Measurements from ENCODE around the gene GCSAML. TPM values are rescaled to one million over a fixed set of nuclear protein-coding genes. Genes with fewer than 3 reads are reported as not detected.

The GCSAML gene
- total and polyA plus RNA-seq, 2 of the 4 experiments (the other 2 are of a cell fraction): not detected

DNA sequence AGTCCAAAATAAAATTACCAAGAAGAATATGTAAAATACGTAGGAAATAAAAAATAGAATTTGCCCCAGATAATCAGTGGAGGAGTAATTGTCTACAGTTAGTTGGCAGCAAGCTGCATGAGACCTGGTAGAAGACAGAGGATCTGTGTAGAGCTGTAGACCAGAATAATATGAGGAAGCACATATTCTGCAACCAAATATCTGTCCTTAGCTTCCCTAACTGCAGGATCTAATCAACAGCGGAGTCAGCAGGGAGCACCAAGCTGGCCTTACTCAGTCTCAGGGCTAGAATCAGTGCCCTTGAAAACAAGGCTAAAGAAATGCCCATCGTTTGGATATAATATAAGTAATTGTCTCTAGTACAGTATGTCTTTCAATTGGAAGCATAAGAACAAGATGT is 6.1 kb upstream of the GCSAML start:
- ATAC-seq (ENCODE audit: low read depth): no peak
- CTCF ChIA-PET: no interaction called here

More for the DNA sequence above, 6.1 kb upstream of the GCSAML start:
- no peak overlapping the region for H4K8ac ChIP-seq (ENCODE audit: low read depth in 2 of 2, low read length in 2 of 2)
- H3K27ac ChIP-seq (ENCODE audit: insufficient read depth, low read length): no peak overlapping the region
- in situ Hi-C loops (cut with MboI; ENCODE audit: low sequenced_read_pairs): no loop called here
- H3K14ac ChIP-seq (replicated peaks; ENCODE audit: low read depth, low read length): no peak overlapping the region
- H2AK5ac ChIP-seq (ENCODE audit: low read depth, low read length): no peak overlapping the region
- H3K56ac ChIP-seq (ENCODE audit: extremely low read depth, insufficient read depth, low read length): no peak overlapping the region
- TF ChIP-seq MAFK (IDR thresholded peaks at IDR 0.05; ENCODE audit: low read depth, low read length): no peak
- no peak for TF ChIP-seq RFX5 (IDR thresholded peaks at IDR 0.05; ENCODE audit: low read depth, low read length)
- no peak for TF ChIP-seq POLR2A (IDR thresholded peaks at IDR 0.05; ENCODE audit: low read depth, low read length)
- TF ChIP-seq MXI1 (IDR thresholded peaks at IDR 0.05; ENCODE audit: borderline replicate concordance, low read depth, low read length): no peak
- TF ChIP-seq, protein P1, sequence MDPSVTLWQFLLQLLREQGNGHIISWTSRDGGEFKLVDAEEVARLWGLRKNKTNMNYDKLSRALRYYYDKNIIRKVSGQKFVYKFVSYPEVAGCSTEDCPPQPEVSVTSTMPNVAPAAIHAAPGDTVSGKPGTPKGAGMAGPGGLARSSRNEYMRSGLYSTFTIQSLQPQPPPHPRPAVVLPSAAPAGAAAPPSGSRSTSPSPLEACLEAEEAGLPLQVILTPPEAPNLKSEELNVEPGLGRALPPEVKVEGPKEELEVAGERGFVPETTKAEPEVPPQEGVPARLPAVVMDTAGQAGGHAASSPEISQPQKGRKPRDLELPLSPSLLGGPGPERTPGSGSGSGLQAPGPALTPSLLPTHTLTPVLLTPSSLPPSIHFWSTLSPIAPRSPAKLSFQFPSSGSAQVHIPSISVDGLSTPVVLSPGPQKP (IDR thresholded peaks at IDR 0.05; ENCODE audit: borderline replicate concordance, low read depth, low read length): no peak
- TF ChIP-seq MAZ (IDR thresholded peaks at IDR 0.05; ENCODE audit: borderline replicate concordance, low read depth, low read length): no peak
- no peak for TF ChIP-seq RCOR1 (IDR thresholded peaks at IDR 0.05; ENCODE audit: insufficient replicate concordance, low read length)
- no peak overlapping the region for H3K18ac ChIP-seq (ENCODE audit: low read depth, low read length)
- POLR2A ChIA-PET (ENCODE audit: unreplicated experiment): no interaction called here
- H3K27me3 ChIP-seq (ENCODE audit: control insufficient read depth, insufficient read depth, low read length): no peaks in the 10 kb centered on the region
- no peak overlapping the region for H4K5ac ChIP-seq (ENCODE audit: low read depth, low read length)
- dilution Hi-C loops (cut with HindIII; ENCODE audit: low sequenced_read_pairs, unreplicated experiment): no loop called here
- no peak overlapping the region for H3K9ac ChIP-seq (ENCODE audit: low read depth, low read length)
- H4K91ac ChIP-seq (ENCODE audit: insufficient read depth, low read depth, low read length): no peak overlapping the region
- DNase-seq: no peak
- no peak overlapping the region for H2BK120ac ChIP-seq (ENCODE audit: low read depth, low read length)
- no TSS peak for BruUV-seq (replicated peaks)
- no peak overlapping the region for H3K4me2 ChIP-seq (ENCODE audit: low read depth, low read length)
- H3K36me3 ChIP-seq (ENCODE audit: control insufficient read depth, insufficient read depth, low read length): no peaks in the 10 kb centered on the region
- intact Hi-C loops (cut with micrococcal nuclease): loop anchor here (1.0 kb wide), 1 partner anchor 35 kb away; no protein-coding TSS in a partner anchor
- no peak overlapping the region for H2BK5ac ChIP-seq (ENCODE audit: low read depth, low read length, poor library complexity, severe bottlenecking)
- H2AFZ ChIP-seq (replicated peaks; ENCODE audit: low read length, poor library complexity): no peak overlapping the region
- H3K4me3 ChIP-seq (ENCODE audit: insufficient read depth, low read depth, low read length): no peak overlapping the region
- H3K23ac ChIP-seq (ENCODE audit: low read depth, low read length): no peak overlapping the region
- no peaks in the 10 kb centered on the region for H3K4me1 ChIP-seq (ENCODE audit: control insufficient read depth, insufficient read depth, low read length)
- no peaks in the 10 kb centered on the region for H3K9me1 ChIP-seq (ENCODE audit: insufficient read depth, low read length)
- no peak overlapping the region for H2AK9ac ChIP-seq (replicated peaks; ENCODE audit: low read depth, low read length, poor library complexity)
- no peaks in the 10 kb centered on the region for H3K79me1 ChIP-seq (ENCODE audit: low read depth in 1 of 2, low read length in 2 of 2)
- WGBS, 2 experiments (ENCODE audit: extremely low coverage in 2 of 2, insufficient read length in 1 of 2): no CpG with 5 or more reads among the region's 3 CpGs
- no peaks in the 10 kb centered on the region for H4K20me1 ChIP-seq (ENCODE audit: insufficient read depth, low read length)
- H3K9me3 ChIP-seq (ENCODE audit: control insufficient read depth, insufficient read depth, low read length): peaks cover 6% of the 10 kb centered on the region
- H2BK20ac ChIP-seq (ENCODE audit: low read depth, low read length): no peak overlapping the region
- no peak overlapping the region for H3K4ac ChIP-seq (ENCODE audit: low read depth, low read length)
- H2BK15ac ChIP-seq (ENCODE audit: low read depth, low read length): no peak overlapping the region
